ENCODE results near the gene PIK3CA.
"Not testable (repeated sequence)": the region's sequence is repeated elsewhere in the genome, so short reads cannot be mapped to it uniquely, and the experiment has no call there.

PIK3CA gene

GRCh38 chr3:179190581-179190980 is 42.4 kb downstream of the PIK3CA start:
- Histone ChIP-seq H3K27me3 (no peaks in the 10 kb centered on the region), H4K20me1 (peaks cover 91% of the 10 kb centered on the region), H3K4me2 (no peak overlapping the region), H3K4me1 (peaks cover 20% of the 10 kb centered on the region), H3K36me3 (peaks cover 11% of the 10 kb centered on the region), H3K9me3 (peaks cover 2% of the 10 kb centered on the region; the same call in 1 of the 2 replicates), H3K27ac (no peak overlapping the region), H3K9ac (no peak overlapping the region), H3K4me3 (no peak overlapping the region)
- TF ChIP-seq Cebpa-rat (IDR thresholded peaks at IDR 0.05) = no peak

- H3K27ac ChIP-seq = no peak overlapping the region
- no peaks in the 10 kb centered on the region for H3K27me3 ChIP-seq
Observed at GRCh38 chr3:179192542-179192941, 44.4 kb downstream of the PIK3CA start.

GRCh38 chr3:179194931-179195330 is 46.8 kb downstream of the PIK3CA start:
- Histone ChIP-seq H3K4me2 (peak overlapping the region; percentile 61), H3K4me3 (no peak overlapping the region), H3K27me3 (no peaks in the 10 kb centered on the region), H3K9me3 (no peaks in the 10 kb centered on the region), H4K20me1 (peaks cover 79% of the 10 kb centered on the region), H3K9ac (no peak overlapping the region), H3K27ac (peak overlapping the region; percentile 28; the same call in 1 of the 2 replicates), H3K4me1 (peaks cover 40% of the 10 kb centered on the region), H3K36me3 (peaks cover 11% of the 10 kb centered on the region; the same call in 1 of the 2 replicates)
- TF ChIP-seq Cebpa-rat (IDR thresholded peaks at IDR 0.05) = no peak

More at GRCh38 chr3:179192542-179192941, 44.4 kb downstream of the PIK3CA start:
- Histone ChIP-seq H3K4me1 (peaks cover 40% of the 10 kb centered on the region), H3K36me3 (no peaks in the 10 kb centered on the region; the same call in 1 of the 2 replicates), H3K9ac (no peak overlapping the region), H3K9me3 (no peaks in the 10 kb centered on the region), H3K4me3 (no peak overlapping the region), H4K20me1 (peaks cover 97% of the 10 kb centered on the region), H3K4me2 (no peak overlapping the region)
- TF ChIP-seq Cebpa-rat (IDR thresholded peaks at IDR 0.05) = no peak

GRCh38 chr3:179196098-179196497 is 47.9 kb downstream of the PIK3CA start:
- H3K4me3 ChIP-seq = no peak overlapping the region
- peak overlapping the region; percentile 61 for H3K4me2 ChIP-seq

GRCh38 chr3:179196700-179197099 is 48.5 kb downstream of the PIK3CA start:
- H3K4me2 ChIP-seq = peak overlapping the region; percentile 61
- TF ChIP-seq Cebpa-rat (IDR thresholded peaks at IDR 0.05) = no peak
- no peaks in the 10 kb centered on the region for H3K9me3 ChIP-seq
- H3K4me3 ChIP-seq = no peak overlapping the region
- H4K20me1 ChIP-seq = peaks cover 61% of the 10 kb centered on the region
- H3K27ac ChIP-seq = peak overlapping the region; percentile 10; the same call in 1 of the 2 replicates
- H3K9ac ChIP-seq = no peak overlapping the region
- no peaks in the 10 kb centered on the region for H3K27me3 ChIP-seq
- peaks cover 40% of the 10 kb centered on the region for H3K4me1 ChIP-seq
- H3K36me3 ChIP-seq = peaks cover 23% of the 10 kb centered on the region

More at GRCh38 chr3:179196098-179196497, 47.9 kb downstream of the PIK3CA start:
- Histone ChIP-seq H3K27ac (no peak overlapping the region), H4K20me1 (peaks cover 67% of the 10 kb centered on the region), H3K4me1 (peaks cover 40% of the 10 kb centered on the region), H3K9ac (no peak overlapping the region), H3K36me3 (peaks cover 17% of the 10 kb centered on the region), H3K9me3 (no peaks in the 10 kb centered on the region), H3K27me3 (no peaks in the 10 kb centered on the region)
- no peak for TF ChIP-seq Cebpa-rat (IDR thresholded peaks at IDR 0.05)

- no peaks in the 10 kb centered on the region for H3K27me3 ChIP-seq
- peaks cover 21% of the 10 kb centered on the region for H4K20me1 ChIP-seq
- no peak overlapping the region for H3K4me3 ChIP-seq
- no peak overlapping the region for H3K27ac ChIP-seq
- peaks cover 61% of the 10 kb centered on the region for H3K36me3 ChIP-seq
- H3K9ac ChIP-seq = no peak overlapping the region
- peaks cover 18% of the 10 kb centered on the region for H3K4me1 ChIP-seq
- H3K9me3 ChIP-seq = 0 out of 2 replicates have a peak, but pooled peaks cover 3% of the 10 kb centered on the region
- TF ChIP-seq Cebpa-rat (IDR thresholded peaks at IDR 0.05) = no peak
- H3K4me2 ChIP-seq = no peak overlapping the region
Observed at GRCh38 chr3:179200790-179201189, 52.6 kb downstream of the PIK3CA start.

- H3K9me3 ChIP-seq, H3K4me2 ChIP-seq, H3K4me1 ChIP-seq, H4K20me1 ChIP-seq, H3K9ac ChIP-seq, H3K27ac ChIP-seq, H3K4me3 ChIP-seq, H3K27me3 ChIP-seq: not testable (repeated sequence)
- H3K36me3 ChIP-seq = peaks cover 44% of the 10 kb centered on the region
Observed at GRCh38 chr3:179215550-179215949, 67.4 kb downstream of the PIK3CA start.

GRCh38 chr3:179218213-179218612 is 70.1 kb downstream of the PIK3CA start:
- H3K36me3 ChIP-seq = peaks cover 42% of the 10 kb centered on the region
- H4K20me1 ChIP-seq, H3K27ac ChIP-seq, H3K9ac ChIP-seq, H3K4me1 ChIP-seq, H3K4me2 ChIP-seq, H3K27me3 ChIP-seq, H3K4me3 ChIP-seq, H3K9me3 ChIP-seq: not testable (repeated sequence)

GRCh38 chr3:179223548-179223947 is 75.4 kb downstream of the PIK3CA start:
- Histone ChIP-seq H3K9me3 (no peaks in the 10 kb centered on the region), H3K9ac (no peak overlapping the region), H3K4me1 (no peaks in the 10 kb centered on the region), H3K4me3 (no peak overlapping the region), H3K36me3 (peaks cover 51% of the 10 kb centered on the region), H3K27me3 (no peaks in the 10 kb centered on the region), H3K27ac (no peak overlapping the region), H4K20me1 (no peaks in the 10 kb centered on the region), H3K4me2 (no peak overlapping the region)
- TF ChIP-seq Cebpa-rat (IDR thresholded peaks at IDR 0.05) = no peak

- Histone ChIP-seq H3K4me1 (no peaks in the 10 kb centered on the region), H4K20me1 (no peaks in the 10 kb centered on the region), H3K9me3 (no peaks in the 10 kb centered on the region), H3K27ac (no peak overlapping the region), H3K4me2 (no peak overlapping the region), H3K27me3 (no peaks in the 10 kb centered on the region), H3K9ac (no peak overlapping the region), H3K36me3 (peaks cover 56% of the 10 kb centered on the region), H3K4me3 (no peak overlapping the region)
- TF ChIP-seq Cebpa-rat (IDR thresholded peaks at IDR 0.05) = no peak
Observed at GRCh38 chr3:179224584-179224983, 76.4 kb downstream of the PIK3CA start.

GRCh38 chr3:179227349-179227748 is 79.2 kb downstream of the PIK3CA start:
- H3K27ac ChIP-seq = no peak overlapping the region
- H3K4me2 ChIP-seq = no peak overlapping the region
- TF ChIP-seq Cebpa-rat (IDR thresholded peaks at IDR 0.05) = no peak
- peaks cover 68% of the 10 kb centered on the region for H3K36me3 ChIP-seq
- no peaks in the 10 kb centered on the region for H3K4me1 ChIP-seq
- no peaks in the 10 kb centered on the region for H4K20me1 ChIP-seq
- H3K9ac ChIP-seq = no peak overlapping the region
- no peaks in the 10 kb centered on the region for H3K27me3 ChIP-seq
- no peak overlapping the region for H3K4me3 ChIP-seq
- no peaks in the 10 kb centered on the region for H3K9me3 ChIP-seq

All from BLaER1 (cell line).